ENCODE results near the gene SMAD3. TPM values are rescaled to one million over a fixed set of nuclear protein-coding genes. Genes with fewer than 3 reads are reported as not detected.

SMAD3 gene
- total RNA-seq, 2 donors from 2014 or later, result 47.9 to 78.5 TPM

- Histone ChIP-seq H3K4me3 (no peak overlapping the region), H3K9me3 (no peaks in the 10 kb centered on the region), H3K27me3 (replicated peaks; ENCODE audit: insufficient read depth) (no peaks in the 10 kb centered on the region), H3K4me1 (ENCODE audit: control insufficient read depth in 1 of 2, low read depth in 2 of 2) (peaks cover 29 to 60% of the 10 kb centered on the region in 2 donors), H3K27ac (no peak overlapping the region), H3K36me3 (no peaks in the 10 kb centered on the region)
- DNase-seq (ENCODE audit: low spot score) (no peak), ATAC-seq (ENCODE audit: insufficient number of reproducible peaks, low FRiP score, low read depth) (no peak)
- TF ChIP-seq, protein P1, sequence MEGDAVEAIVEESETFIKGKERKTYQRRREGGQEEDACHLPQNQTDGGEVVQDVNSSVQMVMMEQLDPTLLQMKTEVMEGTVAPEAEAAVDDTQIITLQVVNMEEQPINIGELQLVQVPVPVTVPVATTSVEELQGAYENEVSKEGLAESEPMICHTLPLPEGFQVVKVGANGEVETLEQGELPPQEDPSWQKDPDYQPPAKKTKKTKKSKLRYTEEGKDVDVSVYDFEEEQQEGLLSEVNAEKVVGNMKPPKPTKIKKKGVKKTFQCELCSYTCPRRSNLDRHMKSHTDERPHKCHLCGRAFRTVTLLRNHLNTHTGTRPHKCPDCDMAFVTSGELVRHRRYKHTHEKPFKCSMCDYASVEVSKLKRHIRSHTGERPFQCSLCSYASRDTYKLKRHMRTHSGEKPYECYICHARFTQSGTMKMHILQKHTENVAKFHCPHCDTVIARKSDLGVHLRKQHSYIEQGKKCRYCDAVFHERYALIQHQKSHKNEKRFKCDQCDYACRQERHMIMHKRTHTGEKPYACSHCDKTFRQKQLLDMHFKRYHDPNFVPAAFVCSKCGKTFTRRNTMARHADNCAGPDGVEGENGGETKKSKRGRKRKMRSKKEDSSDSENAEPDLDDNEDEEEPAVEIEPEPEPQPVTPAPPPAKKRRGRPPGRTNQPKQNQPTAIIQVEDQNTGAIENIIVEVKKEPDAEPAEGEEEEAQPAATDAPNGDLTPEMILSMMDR (IDR thresholded peaks at IDR 0.05), result no peak
Measured at GRCh38 chr15:67100801-67101581, 35.6 kb downstream of the SMAD3 start.

- no peaks in the 10 kb centered on the region for H3K36me3 ChIP-seq
- no peaks in the 10 kb centered on the region for H3K9me3 ChIP-seq
- DNase-seq (ENCODE audit: low spot score) (no peak), ATAC-seq (ENCODE audit: insufficient number of reproducible peaks, low FRiP score, low read depth) (no peak)
- TF ChIP-seq, protein P1 (IDR thresholded peaks at IDR 0.05), result no peak
- no peaks in the 10 kb centered on the region for H3K27me3 ChIP-seq (replicated peaks; ENCODE audit: insufficient read depth)
- H3K4me3 ChIP-seq, result no peak overlapping the region
- H3K27ac ChIP-seq, result no peak overlapping the region
- peaks cover 39 to 70% of the 10 kb centered on the region in 2 donors for H3K4me1 ChIP-seq (ENCODE audit: control insufficient read depth in 1 of 2, low read depth in 2 of 2)
Measured at GRCh38 chr15:67101911-67102598, 36.7 kb downstream of the SMAD3 start.

- Histone ChIP-seq H3K4me1 (ENCODE audit: control insufficient read depth in 1 of 2, low read depth in 2 of 2) (peaks cover 44 to 74% of the 10 kb centered on the region in 2 donors), H3K9me3 (no peaks in the 10 kb centered on the region), H3K27ac (no peak overlapping the region), H3K4me3 (no peak overlapping the region), H3K36me3 (no peaks in the 10 kb centered on the region), H3K27me3 (replicated peaks; ENCODE audit: insufficient read depth) (no peaks in the 10 kb centered on the region)
- TF ChIP-seq, protein P1 (IDR thresholded peaks at IDR 0.05), result no peak
- ATAC-seq (ENCODE audit: insufficient number of reproducible peaks, low FRiP score, low read depth) (no peak), DNase-seq (ENCODE audit: low spot score) (no peak)
Measured at GRCh38 chr15:67102599-67102929, 37.2 kb downstream of the SMAD3 start.

DNA sequence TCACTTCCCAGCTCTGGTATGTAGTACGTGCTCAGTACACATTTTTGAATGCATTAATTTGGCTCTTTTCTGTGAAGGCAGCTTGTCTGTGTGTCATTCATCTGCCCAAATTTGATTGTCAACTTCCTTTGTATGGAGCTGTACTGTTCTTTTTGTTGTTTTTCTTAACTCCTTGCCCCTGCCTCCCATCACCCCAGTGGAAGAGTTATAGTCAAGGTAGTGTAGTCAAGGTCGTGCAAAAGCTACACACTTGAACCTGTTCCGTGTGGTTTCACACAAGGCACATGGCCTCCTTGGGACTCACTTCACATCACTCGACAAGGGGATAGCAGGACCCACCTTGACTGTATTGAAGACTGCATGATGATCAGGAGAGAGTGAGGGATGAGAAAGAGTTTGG is 37.6 kb downstream of the SMAD3 start:
- H3K27ac ChIP-seq, result no peak overlapping the region
- no peak for ATAC-seq (ENCODE audit: insufficient number of reproducible peaks, low FRiP score, low read depth)
- no peak for DNase-seq (ENCODE audit: low spot score)

DNA sequence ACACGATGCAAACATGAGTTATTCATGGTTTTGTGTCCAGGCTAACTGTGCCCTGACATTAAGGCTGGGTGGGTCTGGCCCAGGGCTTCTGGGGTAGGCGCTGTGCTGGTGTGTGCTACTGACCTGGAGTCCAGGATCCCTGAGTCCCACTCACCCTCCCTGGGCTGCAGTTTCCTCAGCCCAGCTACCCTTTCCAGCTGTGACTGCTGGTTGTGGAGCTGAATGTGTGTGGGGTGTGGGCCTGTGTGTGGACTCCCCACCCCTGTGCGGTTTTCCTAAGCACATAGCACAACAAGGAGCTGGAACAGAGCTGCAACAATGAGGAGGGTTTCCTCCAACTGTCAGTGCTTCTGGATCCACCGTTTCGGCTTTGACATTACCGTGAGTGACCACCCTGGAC is 38.0 kb downstream of the SMAD3 start:
- H3K4me1 ChIP-seq (ENCODE audit: control insufficient read depth in 1 of 2, low read depth in 2 of 2), result peaks cover 42 to 76% of the 10 kb centered on the region in 2 donors
- ATAC-seq (ENCODE audit: insufficient number of reproducible peaks, low FRiP score, low read depth) (no peak), DNase-seq (ENCODE audit: low spot score) (no peak)
- H3K27me3 ChIP-seq (replicated peaks; ENCODE audit: insufficient read depth), result no peaks in the 10 kb centered on the region
- H3K27ac ChIP-seq, result no peak overlapping the region
- TF ChIP-seq, protein P1 (IDR thresholded peaks at IDR 0.05), result no peak
- H3K4me3 ChIP-seq, result no peak overlapping the region
- H3K36me3 ChIP-seq, result no peaks in the 10 kb centered on the region
- no peaks in the 10 kb centered on the region for H3K9me3 ChIP-seq

More for the DNA sequence above, 37.6 kb downstream of the SMAD3 start:
- H3K9me3 ChIP-seq, result no peaks in the 10 kb centered on the region
- no peaks in the 10 kb centered on the region for H3K27me3 ChIP-seq (replicated peaks; ENCODE audit: insufficient read depth)
- H3K36me3 ChIP-seq, result no peaks in the 10 kb centered on the region
- TF ChIP-seq, protein P1 (IDR thresholded peaks at IDR 0.05), result no peak
- H3K4me1 ChIP-seq (ENCODE audit: control insufficient read depth in 1 of 2, low read depth in 2 of 2), result peaks cover 44 to 75% of the 10 kb centered on the region in 2 donors
- H3K4me3 ChIP-seq, result no peak overlapping the region
